GM19397 (cell line): ENCODE results near the gene CCDC106.
A peak's percentile ranks its signal among the peaks of the same experiment; 100 is the strongest.

Experiments used
- ATAC-seq: cut with Tn5 transposase; IDR thresholded peaks from one replicate; pipeline ENCODE4 v1.9.1; 2021; ENCODE audit warnings: mild to moderate bottlenecking, moderate library complexity; ENCODE audit not compliant: unreplicated experiment

CCDC106 gene

DNA sequence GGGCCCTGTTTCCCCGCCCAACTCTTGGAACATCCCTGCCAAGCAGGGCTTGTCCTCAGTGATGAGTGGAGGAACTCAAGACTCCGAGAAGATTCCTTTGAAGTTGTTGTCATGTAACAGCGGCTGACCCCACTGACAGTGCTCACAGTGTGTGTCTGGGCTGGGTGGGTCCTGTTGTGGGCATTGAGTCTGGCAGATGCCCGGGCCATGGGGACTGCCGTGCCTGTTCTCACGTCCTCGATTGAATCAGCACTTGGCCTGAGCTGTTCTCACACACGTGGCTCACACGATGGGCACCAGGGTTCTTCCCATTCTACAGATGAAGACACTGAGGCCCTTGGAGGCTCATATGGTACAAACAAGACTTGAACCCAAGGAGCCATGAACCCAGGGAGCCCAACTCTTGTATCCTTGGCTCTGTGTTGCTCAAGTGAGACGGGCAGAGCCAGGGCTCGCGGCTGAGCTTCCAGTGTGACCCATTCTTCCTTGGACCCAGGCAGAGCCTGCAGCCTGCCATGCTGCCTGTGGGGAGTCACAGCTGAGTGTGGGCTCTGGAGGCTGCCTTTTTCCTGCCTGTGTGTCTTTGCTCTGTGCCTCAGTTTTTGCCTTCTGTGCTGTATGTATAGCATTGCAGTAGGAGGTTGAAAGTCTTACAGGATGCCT lies 18.5 kb downstream of the CCDC106 start:
- no peak for ATAC-seq

DNA sequence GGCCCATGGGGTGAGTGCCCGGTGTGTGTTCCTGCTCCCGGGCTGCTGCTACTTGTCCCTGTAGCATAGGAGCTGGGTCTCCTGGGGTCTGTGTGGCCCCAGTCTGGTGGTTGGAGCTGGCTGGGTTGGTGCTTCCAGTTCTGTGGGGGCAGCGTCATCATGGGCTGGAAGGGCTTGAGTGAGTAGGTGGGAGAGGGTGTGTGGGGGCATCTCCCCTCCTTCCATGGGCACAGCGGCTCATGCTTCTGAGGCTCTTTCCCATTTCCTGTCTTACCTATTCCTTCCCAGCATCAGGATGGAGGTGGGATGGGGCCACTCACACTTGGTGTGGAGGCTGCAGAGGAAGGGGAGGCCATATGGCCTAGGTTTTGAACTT lies 19.0 kb downstream of the CCDC106 start:
- ATAC-seq, result no peak

DNA sequence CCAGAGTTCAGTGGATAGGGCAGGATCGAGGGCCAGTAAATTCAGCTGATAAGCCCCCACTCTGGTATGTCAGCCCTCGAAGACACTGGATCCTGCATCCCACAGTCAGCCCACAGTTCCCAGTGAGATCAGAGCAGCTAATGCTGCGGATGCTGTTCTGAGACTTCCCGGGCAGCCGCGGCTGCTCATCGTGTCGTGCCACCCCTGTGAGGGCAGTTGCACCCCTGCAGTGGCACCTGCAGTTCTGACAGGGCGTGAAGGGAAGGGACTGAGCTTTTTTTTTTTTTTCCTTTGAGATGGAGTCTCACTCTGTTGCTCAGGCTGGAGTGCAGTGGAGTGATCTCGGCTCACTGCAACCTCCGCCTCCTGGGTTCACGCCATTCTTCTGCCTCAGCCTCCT lies 19.5 kb downstream of the CCDC106 start:
- no peak for ATAC-seq

DNA sequence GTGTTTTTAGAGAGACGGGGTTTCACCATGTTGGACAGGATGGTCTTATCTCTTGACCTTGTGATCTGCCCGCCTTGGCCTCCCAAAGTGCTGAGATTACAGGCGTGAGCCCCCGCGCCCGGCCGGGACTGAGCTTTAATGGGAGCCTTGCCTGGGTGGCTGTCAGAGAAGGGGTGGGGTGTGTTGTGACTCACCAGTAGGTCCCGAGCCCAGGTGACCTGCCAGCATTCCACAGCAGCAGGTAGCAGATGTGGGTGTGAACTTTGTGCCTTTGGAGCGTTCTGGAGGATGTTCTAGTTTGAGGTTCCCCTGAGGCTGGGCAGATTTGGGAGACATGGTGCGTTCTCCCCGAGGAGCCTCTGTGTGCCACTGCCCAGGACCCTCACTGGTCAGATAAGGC lies 19.9 kb downstream of the CCDC106 start:
- no peak for ATAC-seq

DNA sequence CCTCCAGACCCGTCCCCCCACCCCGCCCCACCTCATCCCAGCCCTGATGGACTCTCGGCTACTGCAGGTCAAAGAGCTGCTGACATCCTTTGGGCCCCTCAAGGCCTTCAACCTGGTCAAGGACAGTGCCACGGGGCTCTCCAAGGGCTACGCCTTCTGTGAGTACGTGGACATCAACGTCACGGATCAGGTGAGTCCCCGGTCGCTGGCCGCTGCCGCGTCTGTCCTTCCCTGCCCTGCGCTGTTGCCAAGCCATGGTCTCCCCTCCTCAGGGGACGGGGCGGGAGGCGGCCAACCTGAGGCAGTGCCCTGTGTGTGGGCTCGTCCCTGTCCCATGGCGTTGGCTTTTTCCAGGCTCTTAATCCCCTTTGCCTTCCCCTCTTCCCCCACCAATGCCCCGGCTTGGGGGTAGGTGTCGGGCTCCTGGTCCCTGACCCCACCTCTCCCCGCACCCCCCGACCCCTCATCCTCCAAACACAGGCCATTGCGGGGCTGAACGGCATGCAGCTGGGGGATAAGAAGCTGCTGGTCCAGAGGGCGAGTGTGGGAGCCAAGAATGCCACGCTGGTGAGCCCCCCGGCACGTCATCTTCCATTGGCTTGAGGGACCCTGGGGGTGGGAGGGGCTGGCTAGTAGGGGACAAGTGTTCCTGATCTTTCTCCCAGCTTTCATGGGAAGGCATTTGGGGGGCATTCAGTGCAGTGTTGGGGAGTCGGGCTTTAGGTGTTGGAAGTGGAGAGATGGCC lies 20.8 kb downstream of the CCDC106 start:
- no peak for ATAC-seq

DNA sequence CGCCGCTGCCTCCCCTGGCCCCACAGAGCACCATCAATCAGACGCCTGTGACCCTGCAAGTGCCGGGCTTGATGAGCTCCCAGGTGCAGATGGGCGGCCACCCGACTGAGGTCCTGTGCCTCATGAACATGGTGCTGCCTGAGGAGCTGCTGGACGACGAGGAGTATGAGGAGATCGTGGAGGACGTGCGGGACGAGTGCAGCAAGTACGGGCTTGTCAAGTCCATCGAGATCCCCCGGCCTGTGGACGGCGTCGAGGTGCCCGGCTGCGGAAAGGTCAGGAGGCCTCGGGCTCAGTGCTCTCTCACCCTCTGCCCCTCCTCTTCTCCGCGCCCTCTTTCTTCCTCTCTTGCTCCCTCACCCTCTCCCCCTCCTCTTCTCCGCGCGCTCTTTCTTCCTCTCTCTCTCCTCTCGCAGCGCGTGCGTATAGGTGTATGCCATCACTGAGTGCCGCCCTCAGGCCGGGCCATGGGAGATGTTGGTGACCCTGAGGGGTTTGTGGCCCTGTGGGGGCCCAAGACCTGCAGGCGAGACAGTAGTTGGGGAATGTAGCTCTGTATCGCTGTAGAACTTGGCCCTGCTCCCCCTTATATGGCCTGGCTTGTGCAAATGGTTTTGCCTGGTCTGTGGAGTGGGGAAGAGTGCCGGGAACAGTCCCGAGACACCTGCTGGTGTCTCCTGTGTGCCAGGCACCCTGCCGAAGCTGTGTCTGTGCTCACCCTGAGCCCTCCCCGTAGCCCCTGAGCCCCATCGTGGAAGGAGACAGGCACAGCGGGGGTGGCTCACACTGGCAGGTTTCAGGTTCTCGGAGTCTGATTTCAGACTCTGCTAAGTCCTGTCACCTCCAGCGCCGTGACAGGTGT lies 21.6 kb downstream of the CCDC106 start:
- ATAC-seq, result no peak

DNA sequence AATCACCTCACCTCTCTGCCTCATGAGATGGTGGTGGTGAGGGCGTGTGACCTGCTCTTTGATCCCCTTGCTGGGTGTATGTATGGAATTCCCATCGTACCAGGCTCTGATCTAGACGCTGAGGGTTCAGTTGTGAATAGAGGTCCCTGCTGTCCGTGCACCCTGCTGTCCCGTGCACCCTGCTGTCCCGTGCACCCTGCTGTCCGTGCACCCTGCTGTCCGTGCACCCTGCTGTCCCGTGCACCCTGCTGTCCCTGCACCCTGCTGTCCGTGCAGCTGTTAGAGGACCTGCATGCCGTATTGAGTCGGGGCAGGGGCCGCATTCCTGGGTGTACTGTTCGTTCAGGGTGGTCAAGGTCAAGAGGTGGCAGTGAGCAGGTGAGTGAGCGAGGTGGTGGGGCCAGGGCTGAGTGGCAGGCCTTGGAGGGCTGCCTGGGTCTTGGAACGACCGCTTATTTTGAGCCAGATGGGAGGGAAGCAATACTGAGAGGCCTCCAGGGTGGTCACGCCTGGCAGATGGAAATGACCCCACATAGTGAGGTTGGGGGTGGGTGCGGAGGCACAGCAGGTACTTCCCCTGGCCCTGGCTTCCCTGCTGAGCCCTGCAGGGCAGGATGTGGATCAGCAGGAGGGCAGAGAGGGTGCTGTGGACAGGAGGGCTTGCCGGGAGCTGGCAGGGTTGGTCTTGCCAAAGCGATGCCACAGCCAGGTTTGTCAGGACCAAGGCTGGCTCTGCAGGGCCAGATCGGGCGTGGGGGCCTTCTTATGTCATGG lies 22.5 kb downstream of the CCDC106 start:
- no peak for ATAC-seq

DNA sequence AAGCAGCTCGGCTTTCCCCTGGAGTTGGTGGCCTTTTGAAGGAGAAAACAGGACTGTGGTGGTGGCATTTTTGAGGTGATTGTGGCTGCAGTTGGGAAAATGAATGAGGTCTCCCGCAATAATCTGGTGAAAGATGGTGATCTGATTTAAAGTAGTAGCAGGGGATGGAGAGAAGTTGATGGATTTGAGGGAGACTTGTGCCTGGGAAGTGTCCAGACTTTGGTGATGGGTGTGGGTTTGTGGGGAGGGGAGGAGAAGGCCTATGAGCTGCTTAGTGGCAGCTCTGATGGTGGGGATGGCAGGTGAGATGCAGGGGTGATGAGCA lies 23.0 kb downstream of the CCDC106 start:
- ATAC-seq, result no peak

DNA sequence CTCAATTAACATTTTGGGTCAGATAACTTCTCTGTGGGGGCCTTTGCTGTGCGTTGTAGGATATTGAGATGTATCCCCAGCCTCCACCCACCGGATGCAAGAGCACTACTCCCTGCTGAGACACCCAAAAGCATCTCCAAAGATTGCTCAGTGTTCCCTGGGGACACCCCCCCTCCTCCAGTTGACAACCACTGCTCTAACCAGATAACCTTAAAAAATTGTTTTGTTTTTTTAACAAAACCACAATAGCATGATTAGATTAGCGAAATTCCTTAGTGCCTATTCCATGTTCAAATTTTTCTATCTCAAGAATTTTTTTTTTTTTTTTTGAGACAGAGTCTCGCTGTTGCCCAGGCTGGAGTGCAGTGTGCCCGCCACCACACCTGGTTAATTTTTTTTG lies 24.4 kb downstream of the CCDC106 start:
- no peak for ATAC-seq

DNA sequence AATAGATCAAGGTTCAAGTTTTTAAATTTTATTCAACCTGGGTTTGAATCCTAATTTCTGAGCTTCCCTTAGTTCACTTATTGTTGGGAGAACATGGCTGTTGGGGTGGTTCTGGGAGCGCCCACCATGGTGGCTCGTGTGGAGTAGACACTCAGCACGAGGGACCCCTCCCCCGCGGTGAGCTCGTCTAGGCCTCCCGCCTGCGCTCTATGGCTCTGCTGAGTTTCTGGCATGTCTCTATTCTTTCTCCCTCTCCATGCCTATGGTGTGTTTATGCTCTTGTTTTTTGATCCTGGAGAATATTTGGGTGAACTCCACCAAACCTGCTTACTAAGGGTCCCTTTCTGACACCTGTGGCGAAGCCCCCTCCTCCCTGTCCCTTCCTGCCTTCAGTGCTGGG lies 25.5 kb downstream of the CCDC106 start:
- ATAC-seq, result no peak

DNA sequence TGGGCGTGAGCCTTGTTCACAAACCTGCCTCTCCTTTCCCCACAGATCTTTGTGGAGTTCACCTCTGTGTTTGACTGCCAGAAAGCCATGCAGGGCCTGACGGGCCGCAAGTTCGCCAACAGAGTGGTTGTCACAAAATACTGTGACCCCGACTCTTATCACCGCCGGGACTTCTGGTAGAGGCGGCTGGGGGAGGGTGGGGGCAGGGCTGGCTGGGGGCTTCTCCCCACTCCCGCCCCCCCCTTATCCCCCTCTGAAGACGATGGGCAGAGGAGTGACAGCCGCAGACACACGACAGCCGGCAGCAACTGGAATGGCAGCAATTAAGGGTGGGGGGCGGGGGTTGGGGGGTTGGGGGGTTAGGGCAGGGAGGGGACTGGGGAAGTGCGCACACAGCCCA lies 25.9 kb downstream of the CCDC106 start:
- no peak for ATAC-seq

DNA sequence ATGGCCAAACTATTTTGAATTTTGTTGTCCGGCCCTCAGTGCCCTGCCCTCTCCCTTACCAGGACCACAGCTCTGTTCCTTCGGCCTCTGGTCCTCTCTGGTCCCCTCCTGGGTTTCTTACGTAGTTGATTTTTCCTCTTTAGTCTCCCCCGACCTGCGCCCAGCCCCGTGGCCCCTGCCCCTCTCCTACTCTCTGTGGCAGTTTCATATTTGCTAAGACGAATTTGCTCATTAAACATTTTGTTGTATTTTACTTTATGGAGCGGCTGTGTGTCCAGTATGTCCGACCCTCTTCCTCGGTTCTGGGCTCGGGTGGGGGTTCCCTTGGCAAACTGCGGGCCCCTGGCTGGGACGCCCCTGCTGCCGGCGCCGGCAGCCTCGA lies 26.4 kb downstream of the CCDC106 start:
- no peak for ATAC-seq

DNA sequence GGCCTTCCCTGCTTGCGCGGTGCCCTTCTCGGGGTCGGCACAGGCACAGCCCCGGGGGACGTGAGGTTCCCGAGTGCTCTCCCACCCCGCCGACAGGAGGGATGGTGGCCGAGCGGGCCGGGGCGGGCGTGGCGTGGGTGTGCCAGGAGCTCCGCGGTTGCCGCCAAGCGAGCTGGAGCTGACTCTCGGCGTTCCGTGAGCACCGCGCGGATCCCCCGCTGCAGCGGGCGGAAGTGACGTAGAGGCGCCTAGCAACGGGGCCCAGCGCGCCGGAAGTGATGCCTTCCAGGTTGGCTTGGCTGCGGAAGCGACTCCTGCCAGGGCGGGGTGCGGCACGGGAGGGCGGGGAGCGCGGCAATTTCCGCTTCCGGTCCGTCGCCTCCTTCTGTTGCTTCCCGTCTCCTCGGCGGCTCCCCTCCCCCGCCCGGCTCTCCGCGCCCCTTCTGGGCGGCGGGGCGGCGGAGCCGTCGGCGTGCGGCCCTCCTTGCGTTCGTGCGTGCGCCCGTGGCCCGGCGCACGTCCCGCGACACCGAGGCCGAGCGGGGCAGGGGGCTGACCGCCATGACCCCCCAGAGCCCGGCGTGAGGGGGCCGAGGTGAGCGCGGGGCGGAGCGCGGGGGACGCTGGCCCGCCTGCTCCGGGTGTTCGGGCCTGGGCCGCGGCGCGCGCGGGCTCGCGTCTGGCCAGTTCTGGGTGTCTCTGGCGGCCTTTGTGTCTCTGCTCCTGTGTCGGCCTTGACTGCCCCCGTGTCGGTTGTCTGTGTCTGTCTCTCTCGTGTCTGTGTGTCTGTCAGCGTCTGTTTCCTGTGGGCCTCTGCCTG lies 27.0 kb downstream of the CCDC106 start, which contains the start of gene EPN1:
TSS of gene EPN1 (plus strand) at position 386 of the 820 bp plus-strand sequence. CDS start 3,402 bp downstream, outside the sequence.
- peak; percentile 73 for ATAC-seq

DNA sequence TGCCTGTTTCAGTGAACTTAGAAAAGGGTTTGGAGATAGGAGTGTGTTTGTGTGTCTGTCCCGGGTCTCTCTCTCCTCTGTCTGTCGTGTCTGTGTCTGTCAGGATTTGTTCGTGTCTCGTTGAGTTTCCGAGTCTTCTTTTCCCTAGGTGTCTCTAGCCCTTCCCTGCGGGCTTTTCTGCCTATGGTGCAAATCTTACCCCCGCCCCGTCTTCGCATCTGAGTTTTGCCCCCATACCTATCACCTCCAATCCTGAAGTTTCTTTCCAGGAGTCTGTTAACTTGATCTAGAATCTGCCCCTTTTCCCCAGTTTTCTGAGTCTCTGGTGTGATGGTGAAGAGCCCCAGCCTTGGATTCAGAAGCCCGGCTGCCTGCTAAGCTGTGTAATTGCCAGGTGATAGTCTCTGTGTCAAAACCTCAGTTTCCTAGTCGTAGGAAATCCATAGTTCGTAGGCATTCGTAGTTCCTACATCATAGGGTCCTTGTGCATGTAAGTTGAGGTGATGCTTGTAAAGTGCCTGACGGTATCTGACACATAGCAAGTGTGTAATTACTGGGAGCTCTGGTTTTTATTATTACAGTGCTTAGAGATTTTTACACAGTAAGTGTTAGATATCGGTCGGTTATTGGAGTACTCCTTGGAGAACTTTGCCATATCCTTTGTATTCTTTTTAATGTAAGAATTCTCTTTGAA lies 27.8 kb downstream of the CCDC106 start:
- no peak for ATAC-seq

DNA sequence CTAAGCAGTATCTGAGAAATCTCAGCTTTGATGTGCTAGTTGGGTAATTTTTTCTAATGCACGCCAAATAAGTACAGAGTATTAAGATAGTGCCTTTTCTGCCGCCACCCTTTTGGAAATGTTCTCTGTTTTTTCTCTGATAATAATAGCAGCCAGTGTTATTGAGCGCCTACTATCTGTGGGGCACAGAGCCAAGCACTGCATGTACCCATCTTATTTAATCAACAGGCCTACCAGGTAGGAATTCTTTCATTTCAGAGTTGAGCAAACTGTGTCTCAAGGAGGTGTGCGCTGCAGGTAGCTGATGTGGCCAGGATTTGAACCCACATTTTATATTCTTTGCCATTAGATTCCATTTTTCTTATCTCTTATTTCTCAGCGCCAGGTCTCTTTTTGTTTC lies 28.4 kb downstream of the CCDC106 start:
- no peak for ATAC-seq

DNA sequence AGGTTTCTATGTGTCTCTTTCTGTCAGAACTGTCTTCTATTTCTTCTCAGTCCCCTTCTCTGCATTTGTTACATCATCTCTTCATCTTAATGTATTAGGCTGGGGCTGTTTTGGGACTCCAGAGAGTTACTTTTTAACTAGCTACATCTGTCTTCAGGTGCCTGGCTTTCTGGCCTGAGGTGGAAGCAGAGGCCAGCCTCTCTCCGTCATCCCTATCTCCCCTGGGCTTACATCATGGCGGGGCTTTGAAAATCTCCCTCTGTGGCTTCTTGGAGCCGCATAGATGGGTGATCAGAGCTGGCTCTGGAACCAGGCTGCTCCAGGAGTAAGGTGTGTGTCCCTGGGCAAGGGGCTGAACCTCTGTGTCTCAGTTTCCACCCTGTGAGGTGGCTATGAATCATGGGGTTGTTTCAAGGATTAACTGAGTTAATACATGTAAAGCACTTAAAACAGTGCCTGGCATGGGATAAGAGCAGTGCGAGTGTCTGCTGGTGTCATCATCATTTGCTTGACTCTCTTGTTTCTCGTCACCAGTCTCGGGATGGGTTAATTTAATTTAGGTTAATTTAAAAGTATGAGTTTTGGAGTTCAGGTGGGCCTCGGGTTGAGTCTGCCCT lies 29.0 kb downstream of the CCDC106 start:
- no peak for ATAC-seq

DNA sequence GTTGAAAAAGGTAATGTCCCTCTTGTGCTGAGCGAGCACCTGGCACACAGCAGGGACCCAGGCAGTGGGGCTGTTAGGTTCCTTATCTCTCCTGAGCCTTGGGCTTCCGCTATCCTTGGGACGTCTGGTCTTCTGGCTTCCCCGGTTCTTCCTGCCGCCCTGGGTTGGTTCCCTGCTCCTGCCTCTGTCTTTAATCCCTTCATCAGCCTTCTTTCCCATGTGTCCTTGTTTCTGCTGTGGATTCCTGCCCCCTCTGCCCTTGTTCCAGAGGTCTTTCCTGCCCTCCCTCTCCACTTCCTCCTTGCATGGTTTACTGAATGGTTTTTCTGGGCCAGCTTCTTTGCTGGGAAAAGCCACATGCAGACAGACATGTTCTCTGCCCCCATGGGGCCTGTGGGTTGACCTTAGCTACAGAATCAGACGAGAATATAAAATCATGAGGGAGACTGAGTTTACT lies 29.6 kb downstream of the CCDC106 start:
- ATAC-seq, result no peak

DNA sequence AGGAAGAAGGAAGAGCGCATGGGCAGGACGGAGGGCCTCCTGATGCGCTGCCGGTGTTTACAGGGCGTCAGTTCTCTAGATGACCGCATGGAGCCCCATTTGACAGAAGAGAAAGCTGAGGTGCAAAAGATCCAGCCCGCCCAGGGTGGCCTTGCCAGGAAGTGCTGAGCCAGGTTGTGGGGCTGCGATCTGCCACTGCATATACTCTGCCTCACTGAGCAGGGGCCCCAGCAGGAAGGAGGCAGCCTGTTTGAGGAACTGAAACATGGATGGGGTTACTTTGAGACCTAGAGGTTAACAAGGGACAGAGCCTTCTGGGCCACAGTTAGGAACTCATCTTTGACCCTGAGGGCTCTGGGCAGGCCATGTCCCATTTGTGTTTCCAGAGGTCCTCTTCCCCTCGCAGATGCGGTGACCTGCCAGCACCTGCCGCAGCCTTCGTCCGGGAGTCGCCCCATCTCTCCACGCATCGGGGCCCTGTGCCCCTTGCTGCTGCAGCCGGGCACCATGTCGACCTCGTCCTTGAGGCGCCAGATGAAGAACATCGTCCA lies 30.2 kb downstream of the CCDC106 start:
- peak; percentile 52 for ATAC-seq
